Coronary artery (tissue), 2 donors: ENCODE measurements around the gene NTM.

Experiments used
- DNase-seq: peaks from one replicate; pipeline ENCODE4 v3.0.0-alpha.2; 2017; ENCODE audit warnings: low spot score
- H3K27ac ChIP-seq, 2 donors: fragments of 200-600 bp; sonication (generic); one replicate each; pipeline ENCODE4 v1.5.1; 2016 to 2019
- H3K4me3 ChIP-seq: fragments of 200-600 bp; sonication (generic); 2 replicates; pipeline ENCODE4 v1.5.1; 2016; ENCODE audit warnings: mild to moderate bottlenecking, moderate library complexity
- CTCF ChIP-seq: fragments of 200-600 bp; sonication (generic); IDR thresholded peaks from one replicate; pipeline ENCODE4 v1.5.1; 2019; ENCODE audit warnings: antibody characterized with exemption

NTM gene

GRCh38 chr11:131692151-131692550 is 321.7 kb downstream of the NTM start:
- Histone ChIP-seq H3K4me3 (no peak overlapping the region), H3K27ac (no peak overlapping the region)
- TF ChIP-seq CTCF = no peak
- no peak for DNase-seq

GRCh38 chr11:131692961-131693360 is 322.5 kb downstream of the NTM start:
- H3K4me3 ChIP-seq = no peak overlapping the region
- no peak for DNase-seq
- TF ChIP-seq CTCF = no peak
- H3K27ac ChIP-seq = no peak overlapping the region

GRCh38 chr11:131693756-131694155 is 323.3 kb downstream of the NTM start:
- Histone ChIP-seq H3K27ac (no peak overlapping the region), H3K4me3 (no peak overlapping the region)
- TF ChIP-seq CTCF = no peak
- DNase-seq = no peak

GRCh38 chr11:131694526-131695424 is 324.4 kb downstream of the NTM start:
- peak; percentile 93 for TF ChIP-seq CTCF
- peak overlapping the region; percentile 59 for H3K4me3 ChIP-seq
- no peak overlapping the region for H3K27ac ChIP-seq
- DNase-seq = no peak

GRCh38 chr11:131695889-131696429 is 325.5 kb downstream of the NTM start:
- DNase-seq = no peak
- Histone ChIP-seq H3K4me3 (no peak overlapping the region), H3K27ac (no peak overlapping the region)
- TF ChIP-seq CTCF = no peak

GRCh38 chr11:131696690-131697089 is 326.3 kb downstream of the NTM start:
- TF ChIP-seq CTCF = no peak
- no peak overlapping the region for H3K27ac ChIP-seq
- DNase-seq = no peak
- no peak overlapping the region for H3K4me3 ChIP-seq

GRCh38 chr11:131703311-131703710 is 332.9 kb downstream of the NTM start:
- no peak for TF ChIP-seq CTCF
- Histone ChIP-seq H3K4me3 (no peak overlapping the region), H3K27ac (no peak overlapping the region)
- no peak for DNase-seq
